ENCODE results near the gene CCL21.
A peak's percentile ranks its signal among the peaks of the same experiment; 100 is the strongest.

Gene CCL21

GRCh38 chr9:34674440-34674839 lies 35.5 kb downstream of the CCL21 start:
- DNase-seq (ENCODE audit: low read depth in 3 of 3), result no peak

GRCh38 chr9:34671307-34671706 lies 38.6 kb downstream of the CCL21 start:
- no peak for DNase-seq (ENCODE audit: low read depth in 3 of 3)

GRCh38 chr9:34669809-34670562 lies 40.0 kb downstream of the CCL21 start:
- no peak for DNase-seq (ENCODE audit: low read depth in 3 of 3)

GRCh38 chr9:34665381-34666250 lies 44.3 kb downstream of the CCL21 start:
- peak; percentile 62 to 78 (median 64) for DNase-seq (ENCODE audit: low read depth in 3 of 3)

GRCh38 chr9:34665067-34665380 lies 44.9 kb downstream of the CCL21 start:
- DNase-seq (ENCODE audit: low read depth in 3 of 3), result no peak

- DNase-seq (ENCODE audit: low read depth in 3 of 3), result peak in 2 of 3 experiments; percentile 31 to 75
Measured at GRCh38 chr9:34664281-34665066, 45.5 kb downstream of the CCL21 start.

GRCh38 chr9:34663303-34663605 lies 46.7 kb downstream of the CCL21 start:
- DNase-seq (ENCODE audit: low read depth in 3 of 3), result no peak

GRCh38 chr9:34662526-34663302 lies 47.2 kb downstream of the CCL21 start, which contains the start of gene CCL27:
CCL27 (minus strand) TSS chr9:34662657; CDS start chr9:34662633, 24 bp downstream.
- no peak for DNase-seq (ENCODE audit: low read depth in 3 of 3)

- no peak for DNase-seq (ENCODE audit: low read depth in 3 of 3)
Measured at GRCh38 chr9:34659592-34660253, 50.2 kb downstream of the CCL21 start.

All from stimulated activated CD4-positive, alpha-beta T cell treated with anti-CD3 and anti-CD28 coated beads, TNF-alpha, amount 100 ng/mL, for 24 hours (primary cell).